Right atrium auricular region (tissue), 2 donors: ENCODE measurements around the gene TMPRSS4. TPM values are rescaled to one million over a fixed set of nuclear protein-coding genes. Genes with fewer than 3 reads are reported as not detected.
A peak's percentile ranks its signal among the peaks of the same experiment; 100 is the strongest.

Source experiments
- DNase-seq: peaks from one replicate; pipeline ENCODE4 v3.0.0-alpha.2; 2019; ENCODE audit warnings: low spot score
- H3K27ac ChIP-seq, 2 donors: fragments of 200-600 bp; sonication (generic); 1 replicate in 1 of 2; 2 replicates in 1 of 2; pipeline ENCODE4 v1.5.1; 2016 to 2019
- H3K27me3 ChIP-seq, 2 donors: fragments of 200-600 bp; sonication (generic); one replicate each; pipeline versions ENCODE4 v1.5.1 to v1.6.0; 2017 to 2019
- H3K36me3 ChIP-seq: fragments of 200-600 bp; sonication (generic); one replicate; pipeline ENCODE4 v1.5.1; 2016
- H3K4me1 ChIP-seq, 2 donors: fragments of 200-600 bp; sonication (generic); one replicate each; pipeline versions ENCODE4 v1.5.1 to v1.6.0; 2017 to 2019
- H3K4me3 ChIP-seq, 2 donors: fragments of 200-600 bp; sonication (generic); 1 replicate in 1 of 2; 2 replicates in 1 of 2; pipeline ENCODE4 v1.5.1; 2017 to 2019; ENCODE audit warnings: mild to moderate bottlenecking in 1 of 2, moderate library complexity in 1 of 2
- H3K9me3 ChIP-seq, 2 donors: fragments of 200-600 bp; sonication (generic); one replicate each; pipeline ENCODE4 v1.5.1; 2019
- CTCF ChIP-seq, 2 donors: fragments of 200-600 bp; sonication (generic); IDR thresholded peaks; one replicate each; pipeline ENCODE4 v1.5.1; 2019; ENCODE audit warnings: antibody characterized with exemption in 2 of 2
- total RNA-seq, 2 donors: library from RNA; depleted of rRNA; stranded (reverse); fragments of >200 nt; gene quantifications; one replicate each; pipeline ENCODE4 v1.1.0, GENCODE V29; 2016

The TMPRSS4 gene
- total RNA-seq, 2 donors from 2014 or later, result not detected

- no peak for TF ChIP-seq CTCF (IDR thresholded peaks at IDR 0.05)
- Histone ChIP-seq H3K36me3 (no peaks in the 10 kb centered on the region), H3K4me1 (peaks cover 0 to 13% of the 10 kb centered on the region in 2 donors), H3K4me3 (no peak overlapping the region), H3K9me3 (no peaks in the 10 kb centered on the region), H3K27me3 (no peaks in the 10 kb centered on the region), H3K27ac (no peak overlapping the region)
- DNase-seq, result no peak
Measured at GRCh38 chr11:118079491-118079890, 2.6 kb downstream of the TMPRSS4 start.

- Histone ChIP-seq H3K4me1 (peaks cover 0 to 13% of the 10 kb centered on the region in 2 donors), H3K27me3 (no peaks in the 10 kb centered on the region), H3K4me3 (no peak overlapping the region), H3K27ac (no peak overlapping the region), H3K9me3 (no peaks in the 10 kb centered on the region), H3K36me3 (no peaks in the 10 kb centered on the region)
- no peak for DNase-seq
- no peak for TF ChIP-seq CTCF (IDR thresholded peaks at IDR 0.05)
Measured at GRCh38 chr11:118080296-118080695, 3.4 kb downstream of the TMPRSS4 start.

- DNase-seq, result no peak
- H3K27ac ChIP-seq, result no peak overlapping the region
- H3K9me3 ChIP-seq, result no peaks in the 10 kb centered on the region
- peaks cover 0 to 13% of the 10 kb centered on the region in 2 donors for H3K4me1 ChIP-seq
- no peak overlapping the region for H3K4me3 ChIP-seq
- TF ChIP-seq CTCF (IDR thresholded peaks at IDR 0.05), result no peak
- H3K36me3 ChIP-seq, result no peaks in the 10 kb centered on the region
- no peaks in the 10 kb centered on the region for H3K27me3 ChIP-seq
Measured at GRCh38 chr11:118081241-118081958, 4.5 kb downstream of the TMPRSS4 start.

- peaks cover 0 to 9% of the 10 kb centered on the region in 2 donors for H3K9me3 ChIP-seq
- no peaks in the 10 kb centered on the region for H3K27me3 ChIP-seq
- no peak for TF ChIP-seq CTCF (IDR thresholded peaks at IDR 0.05)
- no peak overlapping the region for H3K4me3 ChIP-seq
- peaks cover 0 to 13% of the 10 kb centered on the region in 2 donors for H3K4me1 ChIP-seq
- no peak for DNase-seq
- H3K36me3 ChIP-seq, result no peaks in the 10 kb centered on the region
- no peak overlapping the region for H3K27ac ChIP-seq
Measured at GRCh38 chr11:118082880-118083552, 6.1 kb downstream of the TMPRSS4 start.

GRCh38 chr11:118084247-118084646 lies 7.4 kb downstream of the TMPRSS4 start:
- peaks cover 0 to 10% of the 10 kb centered on the region in 2 donors for H3K9me3 ChIP-seq
- H3K27ac ChIP-seq, result peak overlapping the region in 1 of 2 donors; percentile 74
- no peaks in the 10 kb centered on the region for H3K27me3 ChIP-seq
- no peak overlapping the region for H3K4me3 ChIP-seq
- DNase-seq, result no peak
- peaks cover 0 to 13% of the 10 kb centered on the region in 2 donors for H3K4me1 ChIP-seq
- TF ChIP-seq CTCF (IDR thresholded peaks at IDR 0.05), result no peak
- no peaks in the 10 kb centered on the region for H3K36me3 ChIP-seq
